T47D (cell line): ENCODE data around the gene ABCA5.

ENCODE experiments used
- DNase-seq, 2 experiments: peaks; one replicate each; pipeline versions ENCODE4 v3.0.0 to v3.0.0-alpha.2; 2011 to 2012; ENCODE audit warnings: low read depth in 1 of 2, low spot score in 1 of 2
- JUND ChIP-seq: IDR thresholded peaks from 2 replicates; pipeline ENCODE4 v1.6.1; 2012; ENCODE audit warnings: low read depth
- in situ Hi-C: cut with HindIII; loops from 2 replicates; pipeline ENCODE4 v1.10.0; 2016; ENCODE audit warnings: low sequenced_read_pairs, low pct_unique_long_range_greater_than_20kb

The ABCA5 gene, protein sequence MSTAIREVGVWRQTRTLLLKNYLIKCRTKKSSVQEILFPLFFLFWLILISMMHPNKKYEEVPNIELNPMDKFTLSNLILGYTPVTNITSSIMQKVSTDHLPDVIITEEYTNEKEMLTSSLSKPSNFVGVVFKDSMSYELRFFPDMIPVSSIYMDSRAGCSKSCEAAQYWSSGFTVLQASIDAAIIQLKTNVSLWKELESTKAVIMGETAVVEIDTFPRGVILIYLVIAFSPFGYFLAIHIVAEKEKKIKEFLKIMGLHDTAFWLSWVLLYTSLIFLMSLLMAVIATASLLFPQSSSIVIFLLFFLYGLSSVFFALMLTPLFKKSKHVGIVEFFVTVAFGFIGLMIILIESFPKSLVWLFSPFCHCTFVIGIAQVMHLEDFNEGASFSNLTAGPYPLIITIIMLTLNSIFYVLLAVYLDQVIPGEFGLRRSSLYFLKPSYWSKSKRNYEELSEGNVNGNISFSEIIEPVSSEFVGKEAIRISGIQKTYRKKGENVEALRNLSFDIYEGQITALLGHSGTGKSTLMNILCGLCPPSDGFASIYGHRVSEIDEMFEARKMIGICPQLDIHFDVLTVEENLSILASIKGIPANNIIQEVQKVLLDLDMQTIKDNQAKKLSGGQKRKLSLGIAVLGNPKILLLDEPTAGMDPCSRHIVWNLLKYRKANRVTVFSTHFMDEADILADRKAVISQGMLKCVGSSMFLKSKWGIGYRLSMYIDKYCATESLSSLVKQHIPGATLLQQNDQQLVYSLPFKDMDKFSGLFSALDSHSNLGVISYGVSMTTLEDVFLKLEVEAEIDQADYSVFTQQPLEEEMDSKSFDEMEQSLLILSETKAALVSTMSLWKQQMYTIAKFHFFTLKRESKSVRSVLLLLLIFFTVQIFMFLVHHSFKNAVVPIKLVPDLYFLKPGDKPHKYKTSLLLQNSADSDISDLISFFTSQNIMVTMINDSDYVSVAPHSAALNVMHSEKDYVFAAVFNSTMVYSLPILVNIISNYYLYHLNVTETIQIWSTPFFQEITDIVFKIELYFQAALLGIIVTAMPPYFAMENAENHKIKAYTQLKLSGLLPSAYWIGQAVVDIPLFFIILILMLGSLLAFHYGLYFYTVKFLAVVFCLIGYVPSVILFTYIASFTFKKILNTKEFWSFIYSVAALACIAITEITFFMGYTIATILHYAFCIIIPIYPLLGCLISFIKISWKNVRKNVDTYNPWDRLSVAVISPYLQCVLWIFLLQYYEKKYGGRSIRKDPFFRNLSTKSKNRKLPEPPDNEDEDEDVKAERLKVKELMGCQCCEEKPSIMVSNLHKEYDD (N-terminal part only)

DNA sequence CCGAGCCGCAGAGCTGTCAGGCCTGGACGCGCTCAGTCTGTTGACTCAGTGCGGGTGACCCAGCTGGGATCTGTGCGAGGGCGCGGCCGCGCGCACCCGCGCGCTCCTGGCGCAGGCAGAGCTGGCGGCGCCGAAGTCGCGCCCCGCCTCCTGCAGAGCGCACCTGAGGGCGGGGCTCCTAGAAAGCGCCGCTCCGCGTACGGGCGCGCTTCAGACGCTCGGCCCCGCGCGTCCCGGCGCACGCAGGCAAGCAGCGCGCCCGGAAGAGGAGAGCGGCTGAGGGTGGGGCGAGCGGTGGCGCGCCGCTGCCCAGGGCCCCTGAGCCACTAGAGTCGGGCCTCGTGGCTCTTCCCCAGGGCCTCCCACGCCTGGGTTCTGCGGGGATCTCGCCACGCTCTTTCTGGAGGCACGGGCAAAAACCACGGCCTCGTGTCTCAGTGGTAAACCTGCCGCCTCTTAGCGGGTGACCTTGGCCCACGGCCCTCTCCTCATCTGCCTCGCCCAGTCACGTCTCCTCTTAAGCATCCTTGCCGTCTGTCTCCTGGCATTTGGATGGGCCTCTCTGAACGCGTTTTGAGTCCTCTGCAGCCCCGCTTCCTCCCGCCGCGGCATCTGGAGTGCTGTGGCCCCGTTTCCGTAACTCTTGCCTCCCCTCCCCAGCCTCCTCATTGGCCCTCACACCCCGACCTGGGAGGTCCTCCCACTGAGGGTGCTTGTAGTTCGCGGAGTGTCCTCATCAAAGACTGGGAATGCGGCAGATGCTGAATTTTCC lies at the start of gene ABCA5:
ABCA5 (minus strand) TSS at position 74 of the 772 bp plus-strand sequence. CDS start 12,718 bp downstream, outside the sequence.
- in situ Hi-C loops: no loop called here
- no peak for TF ChIP-seq JUND
- peak; percentile 95 to 98 for DNase-seq

DNA sequence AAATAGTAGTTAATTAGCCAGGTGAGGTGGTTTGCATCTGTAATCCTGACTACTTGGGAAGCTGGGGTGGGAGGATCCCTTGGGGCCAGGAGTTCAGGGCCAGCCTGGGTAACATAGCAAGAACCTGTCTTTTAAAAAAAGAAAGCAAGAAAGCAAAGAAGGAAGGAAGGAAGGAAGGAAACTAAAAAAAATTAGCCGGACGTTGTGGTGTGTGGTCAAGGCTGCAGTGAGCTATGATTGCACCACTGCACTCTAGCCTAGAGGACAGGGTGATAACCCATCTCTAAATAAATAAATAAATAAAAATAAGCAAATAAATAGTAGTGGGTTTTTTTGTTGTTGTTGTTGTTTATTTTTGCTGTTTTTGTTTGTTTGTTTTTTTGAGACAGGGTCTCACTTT lies 48.3 kb upstream of the ABCA5 start:
- no peak for DNase-seq
- TF ChIP-seq JUND: no peak
- in situ Hi-C loops: no loop called here

DNA sequence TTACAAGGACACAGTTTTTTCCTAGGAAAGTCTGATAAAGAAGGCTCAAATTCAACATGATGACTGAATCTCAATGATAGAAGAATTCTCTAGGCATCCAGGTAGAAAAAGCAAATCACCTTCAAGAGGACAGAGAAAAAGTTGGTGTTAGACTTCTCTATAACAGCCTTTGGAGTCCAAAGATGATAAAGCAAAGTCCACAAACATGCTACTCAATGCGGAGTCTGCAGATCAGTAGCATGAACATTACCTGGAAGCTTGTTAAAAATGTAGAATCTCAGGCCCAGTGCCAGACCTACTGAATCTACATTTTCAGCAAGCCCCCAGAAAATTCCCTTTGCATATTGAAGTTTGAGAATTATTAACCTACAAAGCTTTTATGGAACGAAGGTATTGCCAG lies 46.1 kb upstream of the ABCA5 start:
- DNase-seq: no peak
- no peak for TF ChIP-seq JUND
- in situ Hi-C loops: no loop called here

DNA sequence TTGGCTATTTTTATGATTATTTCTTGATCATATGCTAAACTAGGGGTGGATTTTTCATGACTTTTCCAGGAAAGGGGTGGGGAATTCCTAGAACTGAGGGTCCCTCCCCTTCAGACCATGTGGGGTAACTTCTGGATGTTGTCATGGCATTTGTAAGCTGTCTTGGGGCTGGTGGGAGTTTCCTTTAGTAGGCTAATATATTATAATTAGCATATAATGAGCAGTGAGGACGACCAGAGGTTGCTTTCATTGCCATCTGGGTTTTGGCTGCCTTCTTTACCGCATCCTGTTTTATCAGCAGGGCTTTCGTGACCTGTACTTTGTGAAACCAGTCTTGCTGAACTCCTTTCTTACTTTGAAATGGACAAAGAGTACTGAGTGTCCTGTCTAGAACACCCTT lies 40.4 kb upstream of the ABCA5 start:
- DNase-seq: no peak
- no peak for TF ChIP-seq JUND
- in situ Hi-C loops: no loop called here

DNA sequence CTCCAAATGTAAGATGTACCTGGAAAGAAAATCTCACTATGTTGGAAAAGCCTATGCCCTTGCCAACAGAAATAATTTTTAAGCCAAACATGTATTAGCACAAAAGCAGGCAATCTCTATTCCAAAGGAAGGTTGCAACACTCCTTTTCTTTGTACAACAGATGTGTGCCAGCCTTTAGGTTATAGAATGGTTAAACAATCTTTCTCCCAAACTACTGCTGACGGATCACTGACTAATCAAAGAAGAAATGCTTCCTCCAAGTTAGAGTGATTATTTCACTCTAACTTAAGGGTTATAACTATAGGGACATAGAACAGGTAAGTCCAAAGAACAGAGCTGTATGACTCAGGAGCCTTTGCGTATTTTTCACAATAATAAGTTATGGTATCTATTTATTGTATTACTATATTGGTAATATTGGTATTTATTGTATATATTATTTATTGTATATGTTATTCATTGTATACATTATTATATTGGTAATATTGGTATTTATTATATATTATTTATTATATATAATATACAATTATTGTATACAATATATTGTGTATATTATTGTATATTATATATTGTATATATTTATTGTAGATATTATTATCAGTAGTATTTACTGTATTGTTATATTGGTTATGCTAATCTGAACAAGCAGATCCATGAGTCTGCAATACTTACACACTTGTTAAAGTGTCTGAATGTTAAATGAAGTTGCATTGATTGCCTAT lies 36.7 kb upstream of the ABCA5 start:
- DNase-seq: no peak
- in situ Hi-C loops: no loop called here
- TF ChIP-seq JUND: no peak

DNA sequence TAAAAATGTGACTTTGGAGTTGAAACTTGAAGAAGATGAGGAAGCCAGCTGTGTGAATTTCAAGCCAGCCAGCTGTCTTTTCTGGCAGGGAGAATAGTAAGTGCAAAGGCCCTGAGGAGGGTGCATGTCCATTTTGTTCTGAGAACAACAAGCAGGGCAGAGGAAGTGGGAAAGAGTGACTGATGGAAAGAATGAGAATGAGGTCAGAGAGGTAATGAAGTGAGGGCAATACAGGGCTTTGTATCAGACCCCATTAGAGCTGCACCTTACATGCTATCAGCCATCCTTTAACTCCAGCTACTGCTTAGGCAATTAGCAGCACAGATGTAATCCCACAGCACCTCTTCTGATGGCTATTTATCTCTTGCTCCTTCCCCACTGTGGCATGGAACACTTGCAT lies 34.2 kb upstream of the ABCA5 start:
- no peak for DNase-seq
- in situ Hi-C loops: no loop called here
- TF ChIP-seq JUND: no peak

DNA sequence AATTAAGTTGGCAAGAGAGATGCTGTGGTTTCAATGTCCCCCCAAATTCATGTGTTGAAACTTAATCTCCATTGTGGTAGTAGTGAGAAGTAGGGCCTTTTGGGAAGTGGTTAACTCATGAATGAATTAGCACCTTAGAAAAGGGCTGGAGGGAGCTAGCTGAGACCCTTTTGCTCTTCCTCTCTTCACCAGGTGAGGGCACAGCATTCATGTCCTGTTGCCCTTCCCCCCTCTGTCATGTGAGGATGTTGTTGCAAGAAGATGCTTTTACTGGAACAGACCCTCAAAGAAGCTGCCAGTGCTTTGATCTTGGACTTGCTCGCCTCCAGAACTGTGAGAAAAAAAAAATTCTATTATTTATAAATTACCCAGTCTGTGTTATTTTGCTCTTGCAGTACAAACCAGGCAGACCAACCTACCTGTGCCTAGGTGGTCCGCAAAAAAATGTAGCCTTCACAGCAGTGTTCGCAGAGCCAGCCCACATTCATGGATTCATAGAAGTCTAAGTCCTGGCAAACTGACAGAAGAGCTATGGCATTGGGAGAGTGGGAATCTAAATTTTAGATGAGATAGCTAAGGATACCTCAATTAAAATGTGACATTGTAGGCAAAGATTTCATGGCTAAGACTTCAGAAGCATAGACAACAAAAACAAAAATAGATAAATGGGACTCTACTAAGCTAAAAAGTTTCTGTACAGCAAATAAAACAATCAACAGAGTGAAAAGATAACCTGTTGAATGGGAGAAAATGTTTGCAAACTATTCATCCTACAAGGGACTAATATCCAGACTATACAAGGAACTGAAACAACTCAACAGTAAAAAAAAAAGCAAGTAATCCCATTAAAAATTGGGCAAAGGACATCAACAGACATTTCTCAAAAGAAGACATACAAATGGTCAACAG lies 32.0 kb upstream of the ABCA5 start:
- no peak for TF ChIP-seq JUND
- peak in 1 of 2 experiments; percentile 47 for DNase-seq
- in situ Hi-C loops: no loop called here

DNA sequence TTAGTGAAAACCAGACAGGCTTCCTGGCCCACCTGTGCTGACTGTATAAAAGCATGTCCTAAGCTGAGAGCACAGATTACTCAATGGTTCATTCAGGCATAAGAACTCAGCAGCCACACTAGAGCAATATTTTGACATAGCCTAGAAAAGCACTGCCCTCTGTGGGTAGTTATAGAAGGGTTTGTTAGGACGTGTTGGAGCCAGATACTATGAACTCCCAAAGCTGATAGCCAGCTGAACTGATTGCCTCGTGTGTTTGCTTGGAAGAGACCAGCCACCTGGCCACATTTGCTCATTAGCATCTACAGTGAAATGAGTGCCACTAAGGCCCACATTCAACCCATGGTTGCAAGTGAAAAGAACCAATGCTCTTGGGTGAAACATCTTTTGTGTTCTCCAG lies 30.8 kb upstream of the ABCA5 start:
- DNase-seq: peak in 1 of 2 experiments; percentile 22
- in situ Hi-C loops: no loop called here
- TF ChIP-seq JUND: no peak

DNA sequence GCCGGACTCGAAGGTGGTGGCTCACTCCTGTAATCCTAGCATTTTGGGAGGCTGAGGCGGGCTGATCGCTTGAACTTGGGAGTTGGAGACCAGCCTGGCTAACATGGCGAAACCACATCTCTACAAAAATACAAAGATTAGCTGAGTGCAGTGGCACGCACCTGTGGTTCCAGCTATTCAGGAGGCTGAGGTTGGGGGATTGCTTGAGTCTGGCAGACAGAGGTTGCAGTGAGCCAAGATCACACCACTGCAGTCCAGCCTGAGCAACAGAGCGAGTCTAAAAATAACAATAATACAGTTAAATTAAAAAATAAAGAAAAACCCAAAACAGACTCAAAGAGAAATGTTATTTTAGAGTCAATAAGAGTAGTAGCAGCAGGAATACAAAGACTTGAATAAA lies 29.7 kb upstream of the ABCA5 start:
- in situ Hi-C loops: no loop called here
- DNase-seq: no peak
- no peak for TF ChIP-seq JUND

DNA sequence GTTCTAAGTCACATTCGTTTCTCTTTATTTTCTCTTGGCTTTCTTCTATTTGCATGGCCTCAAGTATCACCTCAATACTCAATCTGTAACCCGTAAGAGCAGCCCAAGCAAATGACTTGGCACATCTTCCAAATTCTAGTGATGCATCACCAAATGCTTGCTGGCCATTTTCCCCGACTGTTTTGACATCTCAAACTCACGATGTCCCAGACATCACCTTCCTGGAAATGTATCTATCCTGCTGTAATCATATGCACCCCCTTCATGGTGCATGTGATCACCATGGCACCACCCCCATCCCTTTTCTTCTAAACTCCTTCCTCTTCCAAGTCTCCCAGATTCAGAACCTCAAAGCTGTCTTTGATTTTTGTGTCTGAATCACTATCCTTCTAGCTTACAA lies 24.0 kb upstream of the ABCA5 start:
- in situ Hi-C loops: no loop called here
- DNase-seq: no peak

DNA sequence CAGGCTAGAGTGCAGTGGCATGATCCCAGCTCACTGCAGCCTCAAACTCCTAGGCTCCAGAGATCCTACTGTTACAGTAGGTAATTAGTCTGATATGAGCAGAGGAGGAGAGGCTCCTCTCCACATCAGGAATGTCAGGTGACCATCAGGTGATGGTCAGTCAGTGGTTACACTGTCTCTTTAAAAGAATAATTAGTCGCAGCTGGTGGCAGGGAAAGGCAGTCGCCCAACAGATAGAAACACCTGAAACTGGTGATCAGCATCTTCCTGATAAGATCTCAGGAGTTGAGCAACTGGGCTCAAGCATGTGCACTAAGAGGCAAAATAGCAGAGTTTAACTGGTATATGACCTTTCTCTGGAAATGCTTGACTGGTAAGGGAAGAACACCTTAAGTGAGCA lies 21.5 kb upstream of the ABCA5 start:
- in situ Hi-C loops: no loop called here
- TF ChIP-seq JUND: no peak
- DNase-seq: no peak

More for the DNA sequence above, 24.0 kb upstream of the ABCA5 start:
- TF ChIP-seq JUND: no peak
